Measurements from ENCODE around the gene DLAT.
"Not testable (repeated sequence)": the region's sequence is repeated elsewhere in the genome, so short reads cannot be mapped to it uniquely, and the experiment has no call there.

DNA sequence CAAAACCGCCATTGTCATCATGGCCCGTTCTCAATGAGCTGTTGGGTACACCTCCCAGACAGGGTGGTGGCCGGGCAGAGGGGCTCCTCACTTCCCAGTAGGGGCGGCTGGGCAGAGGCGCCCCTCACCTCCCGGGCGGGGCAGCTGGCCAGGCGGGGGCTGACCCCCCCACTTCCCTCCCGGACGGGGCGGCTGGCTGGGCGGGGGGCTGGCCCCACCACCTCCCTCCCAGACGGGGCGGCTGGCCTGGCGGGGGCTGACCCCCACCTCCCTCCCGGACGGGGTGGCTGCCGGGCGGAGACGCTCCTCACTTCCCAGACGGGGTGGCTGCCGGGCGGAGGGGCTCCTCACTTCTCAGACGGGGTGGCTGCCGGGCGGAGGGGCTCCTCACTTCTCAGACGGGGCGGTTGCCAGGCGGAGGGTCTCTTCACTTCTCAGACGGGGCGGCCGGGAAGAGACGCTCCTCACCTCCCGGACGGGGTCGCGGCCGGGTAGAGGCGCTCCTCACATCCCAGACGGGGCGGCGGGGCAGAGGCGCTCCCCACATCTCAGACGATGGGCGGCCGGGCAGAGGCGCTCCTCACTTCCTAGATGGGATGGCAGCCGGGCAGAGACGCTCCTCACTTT lies 1.7 kb downstream of the DLAT start:
- TF ChIP-seq, protein P1, sequence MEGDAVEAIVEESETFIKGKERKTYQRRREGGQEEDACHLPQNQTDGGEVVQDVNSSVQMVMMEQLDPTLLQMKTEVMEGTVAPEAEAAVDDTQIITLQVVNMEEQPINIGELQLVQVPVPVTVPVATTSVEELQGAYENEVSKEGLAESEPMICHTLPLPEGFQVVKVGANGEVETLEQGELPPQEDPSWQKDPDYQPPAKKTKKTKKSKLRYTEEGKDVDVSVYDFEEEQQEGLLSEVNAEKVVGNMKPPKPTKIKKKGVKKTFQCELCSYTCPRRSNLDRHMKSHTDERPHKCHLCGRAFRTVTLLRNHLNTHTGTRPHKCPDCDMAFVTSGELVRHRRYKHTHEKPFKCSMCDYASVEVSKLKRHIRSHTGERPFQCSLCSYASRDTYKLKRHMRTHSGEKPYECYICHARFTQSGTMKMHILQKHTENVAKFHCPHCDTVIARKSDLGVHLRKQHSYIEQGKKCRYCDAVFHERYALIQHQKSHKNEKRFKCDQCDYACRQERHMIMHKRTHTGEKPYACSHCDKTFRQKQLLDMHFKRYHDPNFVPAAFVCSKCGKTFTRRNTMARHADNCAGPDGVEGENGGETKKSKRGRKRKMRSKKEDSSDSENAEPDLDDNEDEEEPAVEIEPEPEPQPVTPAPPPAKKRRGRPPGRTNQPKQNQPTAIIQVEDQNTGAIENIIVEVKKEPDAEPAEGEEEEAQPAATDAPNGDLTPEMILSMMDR (IDR thresholded peaks at IDR 0.05) = not testable (repeated sequence)
- not testable (repeated sequence) for TF ChIP-seq GATA3 (IDR thresholded peaks at IDR 0.05; ENCODE audit: borderline replicate concordance); NFE2L2 (conservative IDR thresholded peaks at IDR 0.05; ENCODE audit: low read length); POLR2A (IDR thresholded peaks at IDR 0.05; ENCODE audit: low read length)

Data from A549 (cell line).